Muscle of leg (tissue), 11 donors: ENCODE results near the gene STX11. TPM values are rescaled to one million over a fixed set of nuclear protein-coding genes. Genes with fewer than 3 reads are reported as not detected.
A peak's percentile ranks its signal among the peaks of the same experiment; 100 is the strongest.

Experiments
- DNase-seq: peaks from one replicate; pipeline ENCODE4 v3.0.0; 2013
- H3K27ac ChIP-seq: one replicate; pipeline ENCODE4 v1.5.1; 2013; ENCODE audit warnings: mild to moderate bottlenecking, low read length, control low read depth
- H3K27me3 ChIP-seq: one replicate; pipeline ENCODE4 v1.6.1; 2013; ENCODE audit warnings: low read length; ENCODE audit not compliant: control insufficient read depth, insufficient read depth
- H3K36me3 ChIP-seq: one replicate; pipeline ENCODE4 v1.6.1; 2013; ENCODE audit warnings: low read length; ENCODE audit not compliant: control insufficient read depth, insufficient read depth
- H3K4me1 ChIP-seq: one replicate; pipeline ENCODE4 v1.6.1; 2013; ENCODE audit warnings: low read length; ENCODE audit not compliant: control insufficient read depth, insufficient read depth
- H3K4me3 ChIP-seq: one replicate; pipeline ENCODE4 v1.5.1; 2013; ENCODE audit warnings: low read length, control low read depth
- H3K9me3 ChIP-seq: replicated peaks from 2 replicates; pipeline ENCODE4 v1.6.1; 2013; ENCODE audit warnings: low read depth, low read length; ENCODE audit not compliant: control insufficient read depth
- WGBS: methylation state at CpG from one replicate; pipeline ENCODE4 v1.1.5; 2013; ENCODE audit warnings: missing lambda C conversion rate; ENCODE audit not compliant: insufficient coverage; 5-methylcytosine and 5-hydroxymethylcytosine counted together
- polyA plus RNA-seq, 8 donors: library from polyadenylated mRNA; unstranded; fragments of 120-200 nt; gene quantifications; one replicate each; pipeline versions ENCODE4 v1.2.1 to v1.2.3, GENCODE V29; 2013; ENCODE audit warnings: inconsistent platforms in 1 of 8, low replicate concordance in 1 of 8; ENCODE audit not compliant: insufficient read length in 8 of 8, insufficient read depth in 1 of 8
- total RNA-seq: library from RNA; stranded (reverse); fragments of 120-200 nt; gene quantifications from one replicate; pipeline ENCODE4 v1.2.4, GENCODE V29; 2013

The STX11 gene
- total and polyA plus RNA-seq, 9 donors, result 1.2 to 3.3 (median 2.3) TPM

- Histone ChIP-seq H3K36me3 (no peaks in the 10 kb centered on the region), H3K27ac (no peak overlapping the region), H3K9me3 (peaks cover 1% of the 10 kb centered on the region), H3K27me3 (no peaks in the 10 kb centered on the region), H3K4me1 (peaks cover under 1% of the 10 kb centered on the region), H3K4me3 (no peak overlapping the region)
- no peak for DNase-seq
- WGBS, result no CpG with 5 or more reads among the region's 3 CpGs
These were observed 45.5 kb downstream of the STX11 start for GRCh38 chr6:144195671-144196270.

- H3K9me3 ChIP-seq, result peaks cover 8% of the 10 kb centered on the region
- no peak for DNase-seq
- 80% methylated on average over 1 of the region's 3 CpGs for WGBS
- no peak overlapping the region for H3K27ac ChIP-seq
- H3K4me3 ChIP-seq, result no peak overlapping the region
- no peaks in the 10 kb centered on the region for H3K27me3 ChIP-seq
- no peaks in the 10 kb centered on the region for H3K4me1 ChIP-seq
- H3K36me3 ChIP-seq, result no peaks in the 10 kb centered on the region
These were observed 47.6 kb downstream of the STX11 start for GRCh38 chr6:144197919-144198318.

GRCh38 chr6:144202879-144203468 is 52.7 kb downstream of the STX11 start:
- no peak for DNase-seq
- Histone ChIP-seq H3K4me1 (no peaks in the 10 kb centered on the region), H3K4me3 (no peak overlapping the region), H3K27ac (no peak overlapping the region), H3K27me3 (no peaks in the 10 kb centered on the region), H3K36me3 (no peaks in the 10 kb centered on the region), H3K9me3 (peaks cover 17% of the 10 kb centered on the region)
- WGBS, result no CpG with 5 or more reads among the region's 3 CpGs

GRCh38 chr6:144211160-144211559 is 60.8 kb downstream of the STX11 start:
- Histone ChIP-seq H3K9me3 (peaks cover 5% of the 10 kb centered on the region), H3K27ac (no peak overlapping the region), H3K4me1 (peaks cover 11% of the 10 kb centered on the region), H3K36me3 (no peaks in the 10 kb centered on the region), H3K4me3 (no peak overlapping the region), H3K27me3 (peaks cover 3% of the 10 kb centered on the region)
- no CpG with 5 or more reads among the region's 7 CpGs for WGBS
- DNase-seq, result no peak

- Histone ChIP-seq H3K4me1 (peaks cover 14% of the 10 kb centered on the region), H3K27ac (no peak overlapping the region), H3K36me3 (no peaks in the 10 kb centered on the region), H3K27me3 (peaks cover 3% of the 10 kb centered on the region), H3K9me3 (peaks cover 5% of the 10 kb centered on the region), H3K4me3 (no peak overlapping the region)
- WGBS, result 88% methylated on average over 3 of the region's 5 CpGs
- no peak for DNase-seq
These were observed 63.0 kb downstream of the STX11 start for GRCh38 chr6:144213315-144213714.

- H3K36me3 ChIP-seq, result no peaks in the 10 kb centered on the region
- H3K4me3 ChIP-seq, result no peak overlapping the region
- H3K4me1 ChIP-seq, result peaks cover 14% of the 10 kb centered on the region
- peaks cover 3% of the 10 kb centered on the region for H3K27me3 ChIP-seq
- no peak for DNase-seq
- no CpG with 5 or more reads among the region's 2 CpGs for WGBS
- no peak overlapping the region for H3K27ac ChIP-seq
- H3K9me3 ChIP-seq, result peaks cover 5% of the 10 kb centered on the region
These were observed 63.7 kb downstream of the STX11 start for GRCh38 chr6:144214029-144214428.

- 74% methylated on average over 10 of the region's 16 CpGs for WGBS
- Histone ChIP-seq H3K27me3 (no peaks in the 10 kb centered on the region), H3K4me3 (no peak overlapping the region), H3K4me1 (peaks cover 14% of the 10 kb centered on the region), H3K9me3 (peaks cover 5% of the 10 kb centered on the region), H3K36me3 (no peaks in the 10 kb centered on the region), H3K27ac (peak overlapping the region; percentile 97)
- no peak for DNase-seq
These were observed 64.5 kb downstream of the STX11 start for GRCh38 chr6:144214622-144215401.

GRCh38 chr6:144215402-144215931 is 65.2 kb downstream of the STX11 start:
- Histone ChIP-seq H3K9me3 (peaks cover 5% of the 10 kb centered on the region), H3K4me3 (peak overlapping the region; percentile 73), H3K27me3 (no peaks in the 10 kb centered on the region), H3K36me3 (no peaks in the 10 kb centered on the region), H3K27ac (peak overlapping the region; percentile 97), H3K4me1 (peaks cover 14% of the 10 kb centered on the region)
- DNase-seq, result peak; percentile 59
- 24% methylated on average over 7 of the region's 10 CpGs for WGBS

GRCh38 chr6:144215932-144216667 is 65.8 kb downstream of the STX11 start:
- peaks cover 14% of the 10 kb centered on the region for H3K4me1 ChIP-seq
- H3K36me3 ChIP-seq, result no peaks in the 10 kb centered on the region
- DNase-seq, result peak; percentile 99
- H3K4me3 ChIP-seq, result peak overlapping the region; percentile 73
- peak overlapping the region; percentile 97 for H3K27ac ChIP-seq
- no peaks in the 10 kb centered on the region for H3K27me3 ChIP-seq
- under 1% methylated on average over 54 of the region's 61 CpGs for WGBS
- peaks cover 5% of the 10 kb centered on the region for H3K9me3 ChIP-seq
